GM12873 (cell line): ENCODE measurements around the gene MYBPH.

Experiments
- TF ChIP-seq, protein P1 (sequence below): IDR thresholded peaks from 2 replicates; pipeline ENCODE4 v1.5.1; 2012; ENCODE audit warnings: low read depth, mild to moderate bottlenecking, moderate library complexity, low read length, control low read depth; ENCODE audit not compliant: insufficient read depth; ENCODE audit errors: missing control alignments

Gene MYBPH

DNA sequence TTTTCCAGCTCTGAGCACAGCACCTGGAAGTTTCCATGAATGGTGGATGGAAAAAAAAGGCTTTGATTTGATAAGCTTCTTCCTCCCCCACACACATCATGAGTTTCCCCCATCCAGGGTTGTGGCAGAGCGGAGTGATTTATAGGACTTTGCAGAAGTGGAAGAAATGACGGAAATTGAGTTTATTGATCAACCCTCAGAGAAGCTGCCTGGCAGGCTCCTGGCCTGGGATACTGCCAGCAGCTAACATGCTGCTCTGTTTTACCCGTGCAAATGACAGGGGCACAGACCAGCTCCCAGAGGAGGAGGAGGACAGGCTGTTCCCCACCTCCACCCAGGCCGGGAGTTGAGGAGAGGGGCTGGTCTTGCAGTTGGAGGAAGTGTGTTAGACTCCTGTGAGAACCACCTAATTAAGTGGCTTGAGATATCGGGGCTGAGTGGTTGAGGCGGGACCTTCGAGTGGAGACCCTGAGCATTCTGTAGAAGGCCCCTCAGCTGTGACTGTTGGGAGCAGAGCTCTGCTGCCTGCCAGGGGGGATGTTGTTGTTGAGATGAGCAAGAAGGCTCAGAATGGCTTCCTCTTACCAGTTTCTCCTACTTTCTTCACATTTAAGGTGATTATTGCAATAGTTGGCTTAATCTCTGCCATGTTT, 26.3 kb downstream of the MYBPH start:
- TF ChIP-seq, protein P1, sequence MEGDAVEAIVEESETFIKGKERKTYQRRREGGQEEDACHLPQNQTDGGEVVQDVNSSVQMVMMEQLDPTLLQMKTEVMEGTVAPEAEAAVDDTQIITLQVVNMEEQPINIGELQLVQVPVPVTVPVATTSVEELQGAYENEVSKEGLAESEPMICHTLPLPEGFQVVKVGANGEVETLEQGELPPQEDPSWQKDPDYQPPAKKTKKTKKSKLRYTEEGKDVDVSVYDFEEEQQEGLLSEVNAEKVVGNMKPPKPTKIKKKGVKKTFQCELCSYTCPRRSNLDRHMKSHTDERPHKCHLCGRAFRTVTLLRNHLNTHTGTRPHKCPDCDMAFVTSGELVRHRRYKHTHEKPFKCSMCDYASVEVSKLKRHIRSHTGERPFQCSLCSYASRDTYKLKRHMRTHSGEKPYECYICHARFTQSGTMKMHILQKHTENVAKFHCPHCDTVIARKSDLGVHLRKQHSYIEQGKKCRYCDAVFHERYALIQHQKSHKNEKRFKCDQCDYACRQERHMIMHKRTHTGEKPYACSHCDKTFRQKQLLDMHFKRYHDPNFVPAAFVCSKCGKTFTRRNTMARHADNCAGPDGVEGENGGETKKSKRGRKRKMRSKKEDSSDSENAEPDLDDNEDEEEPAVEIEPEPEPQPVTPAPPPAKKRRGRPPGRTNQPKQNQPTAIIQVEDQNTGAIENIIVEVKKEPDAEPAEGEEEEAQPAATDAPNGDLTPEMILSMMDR, result no peak

DNA sequence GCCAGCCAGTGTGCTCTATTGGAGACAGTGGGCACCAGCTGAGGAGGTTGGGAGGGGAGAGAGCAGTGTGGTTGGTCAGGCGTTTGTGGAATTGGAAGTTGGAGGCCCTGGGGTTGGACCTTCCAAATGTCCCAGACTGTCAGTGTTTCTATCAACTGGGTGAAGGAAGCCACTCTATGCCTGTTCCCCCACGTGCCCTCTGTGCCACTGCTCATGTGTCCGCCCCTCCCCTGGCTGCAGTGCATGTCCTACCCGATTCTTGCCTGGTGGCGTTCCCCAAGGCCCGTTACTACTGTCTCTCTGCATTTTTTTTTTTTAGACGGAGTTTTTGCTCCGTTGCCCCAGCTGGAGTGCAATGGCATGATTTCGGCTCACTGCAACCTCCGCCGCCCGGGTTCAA, 27.0 kb downstream of the MYBPH start:
- TF ChIP-seq, protein P1, result no peak

GRCh38 chr1:203148127-203148526, 27.5 kb downstream of the MYBPH start:
- TF ChIP-seq, protein P1, result peak; percentile 70

DNA sequence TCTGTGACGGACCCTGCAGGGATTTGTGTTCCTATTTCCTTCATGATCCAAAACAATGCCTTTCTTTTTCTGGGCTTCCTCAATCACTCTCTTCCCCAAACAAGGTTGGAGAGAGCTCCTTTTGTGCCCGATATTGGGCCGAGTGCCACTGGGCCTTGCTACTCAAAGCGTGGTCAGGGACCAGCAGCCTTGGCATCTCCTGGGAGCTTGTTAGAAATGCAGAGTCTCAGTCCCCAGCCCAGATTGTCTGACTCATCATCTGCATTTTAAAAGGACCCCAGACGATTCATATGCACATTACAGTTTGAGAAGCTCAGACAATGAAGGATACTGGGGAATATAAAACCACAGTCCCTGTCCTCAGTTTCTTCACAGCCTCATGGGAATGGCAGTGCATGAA, 28.2 kb downstream of the MYBPH start:
- TF ChIP-seq, protein P1, result no peak

- TF ChIP-seq, protein P1, result no peak
These were observed 29.1 kb downstream of the MYBPH start for GRCh38 chr1:203146537-203146936.

DNA sequence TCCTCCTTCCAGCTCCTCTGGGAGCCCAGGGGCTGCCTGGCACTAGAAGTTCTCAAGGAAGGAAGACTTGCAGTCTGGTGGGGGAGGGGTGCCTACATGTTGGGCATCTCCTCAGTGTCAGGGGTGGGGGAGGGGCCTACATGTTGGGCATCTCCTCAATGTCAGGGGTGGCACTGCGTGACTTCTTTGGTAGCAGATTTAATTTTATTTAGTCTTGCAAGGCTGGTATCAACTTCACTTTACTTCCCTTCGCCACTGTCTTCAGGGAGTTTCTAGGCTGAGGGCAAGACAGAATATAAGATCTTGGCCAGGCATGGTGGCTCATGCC, 29.6 kb downstream of the MYBPH start:
- TF ChIP-seq, protein P1, result no peak

GRCh38 chr1:203145321-203146041, 30.1 kb downstream of the MYBPH start:
- TF ChIP-seq, protein P1, result no peak
